PC-9 (cell line): ENCODE results near the gene SLC6A19. TPM values are rescaled to one million over a fixed set of nuclear protein-coding genes. Genes with fewer than 3 reads are reported as not detected.

Experiments used
- BruUV-seq: library from RNA; stranded (reverse); fragments of 400-500 nt; replicated peaks from 2 replicates; lab custom pipeline; 2021; lab: Mats Ljungman, UMichigan
- CTCF ChIA-PET: fragments of 300-600 bp; sonication (Branson Sonifier 250); formaldehyde crosslinking; loops from one replicate; lab custom pipeline; 2022; ENCODE audit warnings: antibody characterized with exemption; lab: Charles Lee
- POLR2A ChIA-PET: fragments of 300-600 bp; sonication (Branson Sonifier 250); formaldehyde crosslinking; loops from one replicate; lab custom pipeline; 2022; ENCODE audit warnings: antibody characterized with exemption; ENCODE audit not compliant: unreplicated experiment; lab: Charles Lee
- DNase-seq, 2 experiments: peaks; one replicate each; pipeline versions ENCODE4 v3.0.0 to v3.0.0-alpha.2; 2015 to 2022; ENCODE audit warnings: mixed read lengths in 1 of 2
- H2AFZ ChIP-seq: fragments of 200-600 bp; sonication (generic); 2 replicates; pipeline ENCODE4 v1.8.1; 2017; ENCODE audit warnings: antibody characterized with exemption
- H3F3A ChIP-seq: fragments of 200-600 bp; sonication (generic); 2 replicates; pipeline ENCODE4 v1.8.1; 2017; ENCODE audit warnings: antibody characterized with exemption, mild to moderate bottlenecking, low read depth; ENCODE audit not compliant: insufficient read depth
- H3K27ac ChIP-seq: fragments of 200-600 bp; sonication (generic); 2 replicates; pipeline ENCODE4 v1.6.1; 2016; ENCODE audit warnings: mixed run types
- H3K27me3 ChIP-seq: fragments of 200-600 bp; sonication (generic); 2 replicates; pipeline ENCODE4 v1.6.1; 2016; ENCODE audit warnings: low read depth, mixed run types; ENCODE audit not compliant: insufficient read depth
- H3K36me3 ChIP-seq: fragments of 200-600 bp; sonication (generic); 2 replicates; pipeline ENCODE4 v1.6.1; 2016; ENCODE audit warnings: low read depth, mixed run types
- H3K4me1 ChIP-seq: fragments of 200-600 bp; sonication (generic); replicated peaks from 2 replicates; pipeline ENCODE4 v1.6.1; 2016; ENCODE audit warnings: mixed run types; ENCODE audit not compliant: insufficient read depth
- H3K4me2 ChIP-seq: fragments of 200-600 bp; sonication (generic); 2 replicates; pipeline ENCODE4 v1.6.1; 2017; ENCODE audit warnings: mixed run types
- H3K4me3 ChIP-seq: fragments of 200-600 bp; sonication (generic); 2 replicates; pipeline ENCODE4 v1.6.1; 2016; ENCODE audit warnings: mixed run types
- H3K79me2 ChIP-seq: fragments of 200-600 bp; sonication (generic); 2 replicates; pipeline ENCODE4 v1.6.1; 2017; ENCODE audit warnings: low read depth, mixed run types
- H3K9me2 ChIP-seq: fragments of 200-600 bp; sonication (generic); 2 replicates; pipeline ENCODE4 v1.8.1; 2017; ENCODE audit warnings: mild to moderate bottlenecking; ENCODE audit not compliant: insufficient read depth
- H3K9me3 ChIP-seq: fragments of 200-600 bp; sonication (generic); 2 replicates; pipeline ENCODE4 v1.8.1; 2016; ENCODE audit warnings: low read depth; ENCODE audit not compliant: insufficient read depth
- H4K20me1 ChIP-seq: fragments of 200-600 bp; sonication (generic); 2 replicates; pipeline ENCODE4 v1.8.1; 2017; ENCODE audit not compliant: insufficient read depth
- CTCF ChIP-seq: fragments of 200-600 bp; sonication (generic); conservative IDR thresholded peaks from 2 replicates; pipeline ENCODE4 v1.6.1; 2017; ENCODE audit warnings: mixed run types, antibody characterized with exemption, mild to moderate bottlenecking, moderate library complexity
- EZH2 ChIP-seq: fragments of 200-600 bp; sonication (generic); IDR thresholded peaks from 2 replicates; pipeline ENCODE4 v1.8.0; 2017; ENCODE audit warnings: antibody characterized with exemption, low read depth
- intact Hi-C: fragments of 100-400 bp; cut with micrococcal nuclease; formaldehyde crosslinking; loops from one replicate; pipeline ENCODE4 v1.10.0; 2022; ENCODE audit not compliant: unreplicated experiment
- total RNA-seq: library from RNA; stranded (reverse); gene quantifications from 2 replicates; pipeline ENCODE4 v1.2.3, GENCODE V29; 2021

Gene SLC6A19
- total RNA-seq, 1 experiment from 2014 or later, result not detected

DNA sequence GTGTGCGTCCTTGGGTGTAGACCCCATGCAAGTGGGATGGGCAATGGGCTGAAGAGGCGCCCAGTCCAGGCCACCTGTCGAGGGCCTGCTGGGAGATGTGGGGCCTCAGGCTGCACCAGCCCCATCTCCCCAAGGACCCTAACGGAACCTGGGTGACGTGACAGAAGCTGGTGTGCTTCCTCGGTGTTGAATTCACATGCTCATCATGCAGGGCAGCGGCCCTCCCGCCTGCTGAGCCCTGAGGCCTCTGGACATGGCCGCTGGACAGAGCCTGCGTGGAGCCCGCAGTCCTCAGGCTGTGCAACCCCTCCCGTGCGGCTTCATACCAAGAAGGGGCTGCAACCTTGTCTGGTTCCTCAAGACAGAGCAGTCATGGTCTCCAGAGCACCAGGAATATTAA lies 66.7 kb downstream of the SLC6A19 start:
- intact Hi-C loops, result no loop called here
- Histone ChIP-seq H3K79me2 (no peaks in the 10 kb centered on the region), H3K4me3 (no peak overlapping the region), H3K4me1 (no peaks in the 10 kb centered on the region), H3K9me3 (no peaks in the 10 kb centered on the region), H4K20me1 (no peaks in the 10 kb centered on the region), H3K36me3 (no peaks in the 10 kb centered on the region), H3K27me3 (0 out of 2 replicates have a peak, but pooled peaks cover 5% of the 10 kb centered on the region), H3F3A (peaks cover 4% of the 10 kb centered on the region; the same call in 1 of the 2 replicates), H3K9me2 (no peaks in the 10 kb centered on the region), H3K4me2 (no peak overlapping the region), H2AFZ (no peak overlapping the region), H3K27ac (no peak overlapping the region)
- TF ChIP-seq EZH2 (no peak), CTCF (no peak)
- no peak for DNase-seq
- no TSS peak for BruUV-seq
- ChIA-PET POLR2A (no interaction called here), CTCF (no interaction called here)

DNA sequence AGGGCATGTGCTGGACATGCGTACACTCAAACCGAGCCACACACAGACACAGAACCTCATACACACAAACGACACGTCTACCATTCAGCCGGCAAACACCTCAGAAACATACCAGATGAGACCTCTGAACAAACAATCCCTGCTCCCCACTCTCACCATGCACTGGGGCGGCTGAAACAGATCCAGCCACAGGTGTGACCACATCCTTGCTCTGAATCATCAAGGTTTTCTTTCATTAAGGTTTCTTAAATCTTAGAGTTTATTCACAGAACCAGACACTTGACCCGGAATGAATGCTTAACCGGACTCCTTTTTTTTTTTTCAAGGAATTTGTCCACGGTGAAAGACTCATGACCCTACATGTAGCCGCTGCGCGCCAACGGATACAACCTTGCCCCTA lies 67.3 kb downstream of the SLC6A19 start:
- no peaks in the 10 kb centered on the region for H3K9me2 ChIP-seq
- no peak overlapping the region for H3K4me3 ChIP-seq
- H2AFZ ChIP-seq, result no peak overlapping the region
- H3K9me3 ChIP-seq, result no peaks in the 10 kb centered on the region
- BruUV-seq, result no TSS peak
- intact Hi-C loops, result no loop called here
- POLR2A ChIA-PET, result no interaction called here
- CTCF ChIA-PET, result no interaction called here
- no peak overlapping the region for H3K27ac ChIP-seq
- H3K27me3 ChIP-seq, result 0 out of 2 replicates have a peak, but pooled peaks cover 5% of the 10 kb centered on the region
- H3K4me2 ChIP-seq, result no peak overlapping the region
- H3K36me3 ChIP-seq, result no peaks in the 10 kb centered on the region
- TF ChIP-seq CTCF (no peak), EZH2 (no peak)
- H3F3A ChIP-seq, result peaks cover 4% of the 10 kb centered on the region; the same call in 1 of the 2 replicates
- no peaks in the 10 kb centered on the region for H3K79me2 ChIP-seq
- no peaks in the 10 kb centered on the region for H4K20me1 ChIP-seq
- H3K4me1 ChIP-seq, result no peaks in the 10 kb centered on the region
- DNase-seq, result no peak

DNA sequence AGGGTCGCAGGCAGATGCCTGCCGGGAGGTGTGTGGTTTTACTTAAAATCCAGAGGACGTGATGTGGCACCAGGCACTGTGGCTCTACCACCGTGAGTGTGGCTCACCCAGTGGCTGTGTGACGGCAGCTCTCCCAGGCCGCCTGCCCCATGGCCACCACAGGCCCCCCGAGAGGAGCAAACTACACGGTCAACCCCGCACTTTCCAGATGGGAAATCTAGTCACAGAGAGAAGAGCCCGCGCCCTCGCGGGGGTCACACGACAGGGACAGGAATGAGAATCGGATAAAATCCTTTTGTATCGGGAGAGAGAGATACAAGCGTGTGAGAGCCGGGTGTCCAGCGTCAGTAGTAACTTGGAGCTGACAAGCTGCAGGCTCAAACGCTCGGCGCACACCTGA lies 69.0 kb downstream of the SLC6A19 start:
- no peaks in the 10 kb centered on the region for H3K79me2 ChIP-seq
- H3K4me2 ChIP-seq, result no peak overlapping the region
- H3K9me2 ChIP-seq, result no peaks in the 10 kb centered on the region
- intact Hi-C loops, result no loop called here
- ChIA-PET POLR2A (no interaction called here), CTCF (no interaction called here)
- peaks cover 4% of the 10 kb centered on the region; the same call in 1 of the 2 replicates for H3F3A ChIP-seq
- TF ChIP-seq CTCF (no peak), EZH2 (no peak)
- H4K20me1 ChIP-seq, result no peaks in the 10 kb centered on the region
- H3K36me3 ChIP-seq, result no peaks in the 10 kb centered on the region
- no peak for DNase-seq
- no peak overlapping the region for H3K27ac ChIP-seq
- H3K4me3 ChIP-seq, result no peak overlapping the region
- no peaks in the 10 kb centered on the region for H3K4me1 ChIP-seq
- BruUV-seq, result no TSS peak
- 0 out of 2 replicates have a peak, but pooled peaks cover 3% of the 10 kb centered on the region for H3K27me3 ChIP-seq
- H3K9me3 ChIP-seq, result no peaks in the 10 kb centered on the region
- H2AFZ ChIP-seq, result no peak overlapping the region
